ACHN (cell line): Measurements from ENCODE around the gene RIGI.
"Not testable (repeated sequence)": the region's sequence is repeated elsewhere in the genome, so short reads cannot be mapped to it uniquely, and the experiment has no call there.

ENCODE experiments used
- DNase-seq: peaks from one replicate; pipeline ENCODE4 v3.0.0-alpha.2; 2015
- in situ Hi-C: cut with HindIII; loops from 2 replicates; pipeline ENCODE4 v1.10.0; 2017; ENCODE audit warnings: low sequenced_read_pairs, low pct_ligation_motif_present, low pct_unique_long_range_greater_than_20kb

Gene RIGI

DNA sequence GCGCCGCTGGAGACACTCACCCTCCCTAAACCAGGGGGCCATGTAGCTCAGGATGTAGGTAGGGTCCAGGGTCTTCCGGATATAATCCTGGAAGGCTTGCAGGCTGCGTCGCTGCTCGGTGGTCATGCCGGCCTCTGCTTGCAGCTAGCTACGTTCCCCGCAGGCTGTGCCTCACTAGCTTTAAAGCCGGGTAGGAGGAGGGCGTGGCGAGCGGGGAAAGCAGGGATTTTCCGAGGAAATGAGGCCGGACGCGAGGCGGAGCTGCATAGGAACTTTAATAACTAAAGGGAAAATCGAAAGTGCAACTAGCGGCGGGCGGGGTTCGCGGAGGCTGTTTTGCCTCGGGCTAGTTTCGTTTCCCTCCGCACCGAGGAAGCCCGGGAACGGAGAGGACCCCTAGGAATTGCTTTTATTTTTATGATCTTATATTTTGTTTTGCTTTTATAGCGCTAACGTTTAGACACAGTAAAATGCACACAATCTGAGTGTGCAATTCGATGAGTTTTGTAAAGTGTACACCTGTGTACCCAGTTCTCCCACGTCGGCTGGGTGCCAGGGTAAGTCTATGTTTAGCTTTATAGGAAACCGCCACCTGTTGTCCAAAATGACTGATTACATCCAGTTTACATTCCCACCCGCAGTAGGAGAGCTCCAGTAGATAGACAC, at the start of gene RIGI:
Gene RIGI, minus strand, starts transcription at position 156 of the 666 bp plus-strand sequence. Its CDS starts 30 bp downstream, at position 126.
- peak; percentile 95 for DNase-seq
- in situ Hi-C loops, result no loop called here

DNA sequence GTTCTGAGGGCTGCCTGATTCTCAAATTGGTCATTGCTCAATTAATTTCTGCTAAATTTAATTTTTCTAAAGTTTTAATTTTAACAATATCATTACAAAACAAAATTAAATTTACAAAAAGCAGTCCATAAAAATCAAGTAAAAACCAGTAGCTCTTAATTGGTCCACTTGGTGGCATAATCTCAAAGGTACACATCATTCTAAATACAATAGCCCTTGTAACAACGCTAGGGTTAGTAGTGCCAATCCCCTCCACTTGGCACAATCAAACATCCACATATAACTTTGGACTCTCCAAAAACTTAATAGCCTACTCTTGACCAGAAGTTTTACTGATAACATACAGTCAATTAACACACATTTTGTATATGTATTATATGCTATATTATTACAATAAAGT, 48.9 kb upstream of the RIGI start:
- in situ Hi-C loops, result no loop called here
- DNase-seq, result no peak

GRCh38 chr9:32573821-32574220, 47.8 kb upstream of the RIGI start:
- in situ Hi-C loops, result no loop called here
- DNase-seq, result no peak

GRCh38 chr9:32572900-32573523, 47.0 kb upstream of the RIGI start, which contains the start of gene NDUFB6:
Gene NDUFB6 (minus strand): TSS chr9:32573159. CDS start chr9:32573060, 99 bp downstream.
- in situ Hi-C loops, result no loop called here
- peak; percentile 92 for DNase-seq

- peak; percentile 82 for DNase-seq
- in situ Hi-C loops, result no loop called here
Observed at GRCh38 chr9:32571969-32572899, 46.2 kb upstream of the RIGI start.

- in situ Hi-C loops, result no loop called here
- no peak for DNase-seq
Observed at GRCh38 chr9:32570262-32570661, 44.3 kb upstream of the RIGI start.

GRCh38 chr9:32566770-32567169, 40.8 kb upstream of the RIGI start:
- in situ Hi-C loops, result no loop called here

GRCh38 chr9:32565967-32566366, 40.0 kb upstream of the RIGI start:
- no peak for DNase-seq
- in situ Hi-C loops, result no loop called here

More at GRCh38 chr9:32566770-32567169, 40.8 kb upstream of the RIGI start:
- no peak for DNase-seq

DNA sequence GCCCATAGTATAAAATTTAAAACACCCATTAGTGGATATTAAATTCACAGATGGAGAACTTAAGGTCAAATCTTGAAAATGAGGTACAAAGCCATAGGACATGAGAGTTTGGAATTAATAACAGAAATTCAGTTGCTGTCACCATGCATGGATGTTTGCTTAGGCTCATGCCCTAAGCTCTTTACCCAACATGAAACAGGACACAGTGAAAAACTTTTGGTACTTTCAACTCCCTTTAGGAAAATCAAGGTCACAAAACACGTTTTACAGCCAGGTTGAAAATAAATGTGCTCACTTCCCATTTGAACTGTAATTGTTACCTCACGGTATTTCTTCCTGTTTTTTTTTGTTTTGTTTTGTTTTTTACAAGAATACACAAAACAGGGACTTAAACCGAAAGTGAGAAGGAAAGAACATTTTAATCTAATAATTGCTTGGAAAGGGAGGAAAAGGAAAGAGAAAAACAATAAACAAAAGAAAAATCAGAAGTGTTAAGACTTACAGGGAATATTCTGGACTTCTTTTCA, 32.5 kb upstream of the RIGI start:
- in situ Hi-C loops, result no loop called here
- no peak for DNase-seq

GRCh38 chr9:32554591-32554990, 28.6 kb upstream of the RIGI start:
- in situ Hi-C loops, result no loop called here

DNA sequence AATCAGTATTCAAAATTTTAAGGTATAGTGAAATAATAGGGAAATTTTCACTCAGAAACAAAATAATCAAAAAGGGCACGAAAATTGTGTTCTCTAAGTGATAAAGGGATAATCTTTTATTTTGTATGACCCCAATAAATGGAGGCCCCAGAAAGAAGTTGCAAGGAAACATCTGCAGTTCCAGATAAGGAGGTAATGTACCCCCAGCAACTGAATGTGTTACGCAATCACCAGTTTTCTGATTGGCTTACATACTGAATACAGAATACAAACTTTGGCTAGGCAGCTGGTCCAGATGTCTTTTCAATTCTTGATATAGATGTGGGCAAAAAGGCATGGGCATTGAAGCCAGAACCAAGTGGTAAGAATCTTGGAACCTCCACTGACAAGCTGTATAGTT, 28.1 kb upstream of the RIGI start:
- in situ Hi-C loops, result no loop called here

More at GRCh38 chr9:32554591-32554990, 28.6 kb upstream of the RIGI start:
- DNase-seq, result no peak

DNA sequence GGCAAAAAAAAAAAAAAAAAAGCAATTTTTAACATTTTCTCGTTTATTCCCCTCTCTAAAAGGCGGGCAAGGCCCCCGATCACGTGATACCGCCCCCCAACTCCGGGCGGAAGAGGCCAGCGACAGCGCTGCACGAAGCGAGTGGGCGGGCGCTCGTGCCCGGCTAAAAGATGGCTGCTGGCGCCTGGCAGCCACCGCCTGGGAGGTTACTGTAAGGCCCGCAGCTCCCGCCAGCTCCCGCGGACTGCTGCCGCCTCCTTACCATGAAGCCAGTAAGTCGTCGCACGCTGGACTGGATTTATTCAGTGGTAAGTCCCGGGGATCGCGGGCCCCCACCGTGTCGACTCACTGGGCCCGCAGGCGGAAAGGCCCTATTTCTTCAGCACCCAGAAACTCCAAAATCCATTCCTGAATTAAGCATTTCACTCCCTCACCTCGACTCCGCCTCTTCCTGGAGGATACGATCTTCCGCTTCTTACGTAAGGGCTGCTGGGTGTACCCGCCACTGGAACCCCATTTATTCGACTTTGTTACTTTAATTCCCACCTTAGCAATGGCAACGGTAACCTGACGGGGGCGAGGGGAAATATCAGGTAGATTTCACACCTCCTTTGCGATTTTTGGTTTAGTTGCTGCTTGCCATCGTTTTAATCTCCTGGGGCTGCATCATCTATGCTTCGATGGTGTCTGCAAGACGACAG, 26.3 kb upstream of the RIGI start, which contains the start of the genes SMIM27 and TOPORS:
Gene SMIM27, plus strand, starts transcription at position 156 of the 701 bp plus-strand sequence. Its CDS starts 108 bp downstream, at position 264.
Gene TOPORS, minus strand, starts transcription at position 415 of the 701 bp plus-strand sequence. Its CDS starts 150 bp downstream, at position 265.
- in situ Hi-C loops, result no loop called here
- DNase-seq, result peak; percentile 87

More for the DNA sequence above, 28.1 kb upstream of the RIGI start:
- DNase-seq, result no peak

DNA sequence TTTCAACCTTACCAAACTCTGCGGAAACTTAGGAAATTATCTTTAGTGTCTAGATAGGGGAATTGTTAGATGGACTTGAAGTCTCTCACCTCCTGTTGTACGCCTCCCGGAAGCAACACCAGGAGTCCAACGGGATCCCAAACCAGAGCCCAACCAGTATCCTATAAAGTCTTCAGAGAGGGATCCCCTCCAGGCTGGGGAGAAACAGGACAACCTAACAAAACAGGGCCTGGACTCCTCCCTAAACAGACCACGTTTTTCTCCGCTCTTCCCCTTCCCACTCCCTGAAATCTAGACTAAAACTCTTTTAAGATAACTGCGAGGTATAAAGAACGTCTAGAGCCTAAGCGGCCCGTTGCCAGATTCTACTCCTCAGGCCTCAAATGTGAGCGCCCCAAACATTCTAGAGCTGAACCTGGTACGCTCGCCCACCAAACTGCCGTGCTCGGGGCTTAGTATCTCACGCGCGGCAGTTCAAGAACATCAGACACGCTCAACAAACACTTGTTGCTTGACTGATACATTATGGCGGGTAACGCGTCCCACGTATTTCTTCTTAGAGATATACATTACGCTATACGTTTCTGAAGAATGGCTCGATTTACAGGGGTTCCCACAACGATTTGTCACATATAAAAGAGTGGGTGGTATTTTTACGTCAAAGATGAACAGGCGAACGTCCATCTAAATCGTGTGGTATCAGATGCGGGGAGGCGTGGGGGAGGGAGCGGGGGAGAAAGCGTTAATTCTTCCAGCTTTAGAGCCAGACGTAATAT, 25.5 kb upstream of the RIGI start:
- DNase-seq, result peak; percentile 42

DNA sequence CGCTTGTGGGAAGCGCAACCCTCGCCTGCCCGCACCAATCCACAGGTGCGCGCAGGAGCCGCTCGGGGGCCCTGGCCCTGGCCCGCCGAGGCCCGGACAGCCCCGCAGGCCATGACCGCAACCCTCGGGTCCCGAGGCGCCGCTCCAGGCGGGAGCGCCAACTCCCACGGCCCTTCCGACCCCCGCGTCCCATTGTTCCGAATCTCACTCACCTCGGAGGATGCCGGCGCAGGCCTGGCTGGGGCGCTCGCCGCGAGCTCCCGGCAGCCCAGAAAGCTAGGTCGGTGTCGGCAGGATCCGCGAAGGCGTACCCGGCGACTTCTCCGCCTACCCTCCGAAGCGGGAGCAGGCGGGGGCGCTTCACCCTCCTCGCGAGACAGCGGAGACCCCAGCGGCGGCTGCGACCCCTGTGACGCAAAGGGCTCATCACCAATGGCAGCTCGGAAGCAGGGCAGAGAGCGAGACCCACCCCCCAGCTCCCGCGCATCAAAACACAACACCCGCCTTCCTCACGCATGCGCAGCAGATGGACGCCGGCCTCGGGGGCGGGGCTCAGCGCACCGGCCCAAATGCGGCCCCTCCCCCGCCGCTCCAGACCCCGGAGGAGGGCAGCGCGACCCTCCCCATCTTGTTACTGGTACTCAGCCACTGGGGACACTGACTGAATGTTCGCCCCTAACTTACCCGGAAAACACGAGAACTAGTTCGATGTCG, 24.7 kb upstream of the RIGI start:
- peak; percentile 90 for DNase-seq
- in situ Hi-C loops, result no loop called here

More for the DNA sequence above, 25.5 kb upstream of the RIGI start:
- in situ Hi-C loops, result no loop called here

DNA sequence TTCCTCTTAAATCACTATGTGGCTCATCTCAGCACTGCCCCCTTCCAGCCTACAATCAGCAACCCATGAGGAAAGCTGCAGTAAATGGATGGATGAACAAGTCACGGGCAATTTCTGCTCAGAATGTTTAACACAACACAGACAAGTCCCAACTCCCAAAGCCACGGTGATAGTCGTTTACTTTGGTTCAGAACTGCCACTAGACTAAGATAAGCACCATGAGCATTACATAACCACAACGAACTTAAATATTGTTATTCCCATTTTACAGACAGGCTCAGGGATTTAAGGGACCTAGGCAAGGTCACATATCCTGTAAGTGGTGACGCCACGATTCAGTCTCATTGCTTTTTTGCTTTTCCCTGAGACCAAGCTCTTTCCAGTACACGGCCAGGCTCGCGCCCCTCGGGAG, 24.2 kb upstream of the RIGI start:
- peak; percentile 39 for DNase-seq
- in situ Hi-C loops, result no loop called here

- DNase-seq, in situ Hi-C loops: not testable (repeated sequence)
Observed at GRCh38 chr9:32548213-32548612, 22.2 kb upstream of the RIGI start.

DNA sequence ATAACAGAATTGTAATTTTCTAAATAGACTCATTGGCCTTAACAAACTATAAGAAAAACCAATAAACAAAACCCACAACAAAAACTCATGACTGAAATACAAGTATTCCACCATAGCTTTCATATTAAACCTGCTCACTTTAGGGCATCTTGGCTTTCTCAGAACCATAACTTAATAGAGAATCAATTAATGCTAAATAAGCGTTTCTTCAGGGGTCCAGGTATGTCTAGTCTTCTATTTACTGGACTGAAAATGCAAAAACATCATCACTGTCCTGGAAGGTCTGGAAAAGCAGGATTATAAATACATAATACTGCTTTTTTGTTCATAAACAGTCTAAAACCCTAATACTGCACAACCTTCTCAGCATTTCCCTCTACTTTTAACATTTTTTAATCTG, 19.9 kb upstream of the RIGI start:
- DNase-seq, result no peak
- in situ Hi-C loops, result no loop called here
